Ectodermal cell (in vitro differentiated cells): ENCODE results near the gene SP140. TPM values are rescaled to one million over a fixed set of nuclear protein-coding genes. Genes with fewer than 3 reads are reported as not detected.
A peak's percentile ranks its signal among the peaks of the same experiment; 100 is the strongest.

Experiments used
- H3K27ac ChIP-seq: 2 replicates; pipeline ENCODE4 v1.7.0; 2013; ENCODE audit warnings: mild to moderate bottlenecking, low read depth, low read length; ENCODE audit not compliant: insufficient read depth, poor library complexity, severe bottlenecking
- H3K27me3 ChIP-seq: 2 replicates; pipeline ENCODE4 v1.7.0; 2013; ENCODE audit warnings: mild to moderate bottlenecking, low read length; ENCODE audit not compliant: insufficient read depth, control insufficient read depth, poor library complexity, severe bottlenecking
- H3K36me3 ChIP-seq: one replicate; pipeline ENCODE4 v1.7.0; 2013; ENCODE audit warnings: low read length; ENCODE audit not compliant: control insufficient read depth, insufficient read depth
- H3K4me1 ChIP-seq: one replicate; pipeline ENCODE4 v1.7.0; 2013; ENCODE audit warnings: low read length; ENCODE audit not compliant: control insufficient read depth, insufficient read depth
- H3K4me3 ChIP-seq: 2 replicates; pipeline ENCODE4 v1.7.0; 2013; ENCODE audit warnings: low read depth, low read length, control low read depth; ENCODE audit not compliant: insufficient read depth
- H3K9me3 ChIP-seq: 2 replicates; pipeline ENCODE4 v1.7.0; 2013; ENCODE audit warnings: mild to moderate bottlenecking, low read length, moderate library complexity; ENCODE audit not compliant: control insufficient read depth
- WGBS, 2 experiments: methylation state at CpG; one replicate each; pipeline ENCODE4 v1.1.7; 2013; ENCODE audit warnings: missing lambda C conversion rate in 2 of 2; 5-methylcytosine and 5-hydroxymethylcytosine counted together
- polyA plus RNA-seq, 4 experiments: library from polyadenylated mRNA; stranded (reverse); fragments of 50-300 nt; gene quantifications; one replicate each; pipeline ENCODE4 v1.2.3, GENCODE V29; 2013

The SP140 gene
- 0.15 TPM for polyA plus RNA-seq (2013, experiment 1 of 4)
- 0.25 TPM for polyA plus RNA-seq (2013, experiment 2 of 4)
- not detected for polyA plus RNA-seq (2013, experiment 3 of 4)
- polyA plus RNA-seq (2013, experiment 4 of 4): 0.28 TPM

DNA sequence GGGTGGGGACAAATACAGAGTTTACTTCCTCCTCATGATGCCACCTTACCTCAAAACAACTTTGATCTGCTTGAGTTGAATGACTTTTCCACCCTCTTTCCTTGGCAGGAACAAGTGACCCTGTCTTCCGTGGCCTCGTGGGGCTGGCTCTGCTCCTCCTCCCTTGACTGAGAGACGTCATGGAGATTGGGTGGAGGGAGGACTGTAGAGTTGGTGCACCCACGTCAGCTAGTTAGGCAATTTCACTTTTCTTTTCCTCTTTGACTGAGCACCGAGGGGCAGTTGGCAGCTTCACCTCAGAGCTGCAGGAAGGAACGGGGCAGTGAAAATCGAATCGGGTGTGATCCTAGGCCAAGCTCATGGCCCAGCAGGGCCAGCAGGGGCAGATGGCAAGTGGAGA, at the start of gene SP140:
TSS of gene SP140 (plus strand) at position 251 of the 400 bp plus-strand sequence. CDS start at position 360, 109 bp downstream.
- Histone ChIP-seq H3K9me3 (no peaks in the 10 kb centered on the region), H3K36me3 (no peaks in the 10 kb centered on the region), H3K27ac (no peak within 1 kb of the TSS), H3K27me3 (no peaks in the 10 kb centered on the region), H3K4me3 (no peak within 1 kb of the TSS), H3K4me1 (no peaks in the 10 kb centered on the region)
- WGBS, 2 experiments: 93 to 97% methylated on average over 7 to 8 of the region's 8 CpGs

DNA sequence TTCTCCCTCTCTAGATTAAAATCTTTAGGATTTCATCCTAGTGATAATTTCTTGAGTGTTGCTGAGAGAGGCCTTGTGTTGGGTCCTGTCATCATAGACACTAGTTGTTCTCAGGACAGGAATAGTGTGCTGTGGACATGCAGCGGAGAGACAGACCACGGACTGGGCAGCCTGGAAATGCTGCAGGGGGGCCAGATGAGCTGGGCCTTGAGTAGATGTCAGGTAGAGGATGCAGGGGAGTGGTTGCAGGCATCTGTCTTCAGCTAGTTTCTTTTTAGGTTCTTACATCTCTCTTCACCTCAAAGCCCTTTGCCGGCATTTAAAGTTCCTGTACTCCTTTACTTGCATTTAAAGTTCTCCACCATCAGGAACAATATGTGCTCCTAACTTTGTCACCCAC, 48.5 kb upstream of the SP140 start:
- WGBS, 2 experiments: 93 to 94% methylated on average over 3 of the region's 3 CpGs
- H3K36me3 ChIP-seq: no peaks in the 10 kb centered on the region
- H3K4me1 ChIP-seq: peaks cover 13% of the 10 kb centered on the region
- no peak overlapping the region for H3K4me3 ChIP-seq
- H3K9me3 ChIP-seq: peaks cover 2% of the 10 kb centered on the region
- no peak overlapping the region for H3K27ac ChIP-seq
- no peaks in the 10 kb centered on the region for H3K27me3 ChIP-seq

DNA sequence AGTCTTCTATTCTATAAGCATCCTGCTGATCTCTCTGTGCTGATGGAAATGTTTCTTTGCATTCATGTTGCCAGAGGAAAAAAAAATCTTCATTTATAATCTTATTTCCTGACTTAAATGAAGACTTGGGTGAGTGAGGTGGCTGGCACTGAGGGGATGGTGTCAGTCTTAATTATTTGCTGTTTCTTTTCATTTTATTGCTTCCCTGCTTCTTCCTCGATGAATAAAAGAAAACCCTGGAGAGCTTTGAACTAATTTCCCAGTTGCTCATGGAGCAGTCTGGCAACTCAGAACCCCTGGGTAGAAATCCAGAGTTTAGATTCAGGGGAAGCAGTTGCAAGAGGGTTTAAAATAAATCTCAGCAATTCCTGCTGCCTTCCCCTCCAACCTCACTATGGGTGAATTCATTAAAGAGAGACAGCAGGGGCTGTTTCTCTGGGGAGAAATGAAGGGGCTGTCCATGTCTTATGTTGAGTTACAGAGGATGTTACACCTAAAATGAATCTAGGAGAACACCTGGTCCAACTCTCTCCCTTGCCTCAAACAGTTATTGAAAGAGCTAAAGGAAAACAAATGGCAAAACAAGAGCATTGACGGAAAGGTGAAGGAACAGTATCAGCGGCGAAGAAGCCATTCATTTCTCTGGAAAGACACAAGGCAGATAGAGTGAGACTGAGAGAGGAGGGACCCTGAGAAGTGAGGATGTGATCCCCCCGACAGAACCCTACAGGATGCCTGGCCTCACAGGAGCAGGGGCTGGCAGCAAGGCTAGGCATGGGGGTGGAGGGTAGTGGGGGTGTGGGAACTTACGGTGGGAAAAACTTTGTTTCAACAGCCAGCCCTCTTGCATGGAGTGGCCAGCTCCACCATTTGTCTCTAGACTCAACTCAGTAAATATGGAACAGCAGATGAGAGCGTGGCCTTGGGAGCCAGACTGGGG, 46.7 kb upstream of the SP140 start:
- Histone ChIP-seq H3K27me3 (no peaks in the 10 kb centered on the region), H3K36me3 (no peaks in the 10 kb centered on the region), H3K4me3 (no peak overlapping the region), H3K27ac (peak overlapping the region; percentile 53), H3K4me1 (peaks cover 13% of the 10 kb centered on the region), H3K9me3 (peaks cover 2% of the 10 kb centered on the region)
- WGBS, 2 experiments: 80 to 83% methylated on average over 7 of the region's 7 CpGs

DNA sequence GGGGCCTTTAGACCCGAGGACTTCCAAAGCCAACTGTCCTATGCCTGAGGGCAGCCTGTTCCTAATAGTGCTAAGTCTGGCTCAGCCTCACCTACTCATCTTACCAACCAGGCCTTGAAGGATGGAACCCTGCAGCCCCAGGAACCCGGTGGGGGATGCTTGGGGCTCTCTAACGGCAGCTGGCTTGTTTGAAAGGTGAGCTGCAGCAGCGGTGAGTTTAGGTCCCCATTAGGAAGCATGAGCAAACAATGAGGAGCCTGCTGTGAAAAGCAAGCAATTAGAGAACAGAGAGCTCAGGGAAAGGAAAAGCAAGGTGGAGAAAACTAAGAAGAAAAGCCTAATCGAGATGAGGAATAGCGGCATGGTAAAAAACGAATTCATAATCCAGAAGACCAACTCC, 45.6 kb upstream of the SP140 start:
- Histone ChIP-seq H3K36me3 (no peaks in the 10 kb centered on the region), H3K4me1 (peaks cover 13% of the 10 kb centered on the region), H3K4me3 (no peak overlapping the region), H3K9me3 (peaks cover 2% of the 10 kb centered on the region), H3K27me3 (no peaks in the 10 kb centered on the region), H3K27ac (no peak overlapping the region)
- WGBS, 2 experiments: 68% methylated on average over 7 of the region's 7 CpGs

DNA sequence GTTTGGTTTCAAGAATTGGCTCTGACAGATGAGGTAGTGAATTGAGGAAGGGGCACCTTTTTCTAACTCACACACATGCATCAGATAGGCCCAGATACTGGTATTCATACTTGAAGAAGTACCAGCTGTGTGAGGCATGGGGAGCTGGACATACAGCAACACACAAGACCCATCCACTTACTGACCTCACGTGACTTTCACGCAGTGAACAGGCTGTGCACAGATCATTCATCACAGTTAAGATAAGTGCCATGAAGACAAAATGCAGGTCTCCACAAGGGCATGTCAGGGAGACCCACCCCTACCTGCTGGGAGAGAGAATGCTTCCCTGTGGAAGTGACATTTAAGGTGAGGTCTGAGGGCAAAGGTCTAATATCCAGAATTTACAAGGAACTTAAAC, 44.3 kb upstream of the SP140 start:
- Histone ChIP-seq H3K9me3 (peaks cover 2% of the 10 kb centered on the region), H3K4me3 (no peak overlapping the region), H3K36me3 (no peaks in the 10 kb centered on the region), H3K27me3 (no peaks in the 10 kb centered on the region), H3K27ac (no peak overlapping the region), H3K4me1 (peaks cover 13% of the 10 kb centered on the region)
- WGBS, 2 experiments: 95 to 96% methylated on average over 2 of the region's 2 CpGs

DNA sequence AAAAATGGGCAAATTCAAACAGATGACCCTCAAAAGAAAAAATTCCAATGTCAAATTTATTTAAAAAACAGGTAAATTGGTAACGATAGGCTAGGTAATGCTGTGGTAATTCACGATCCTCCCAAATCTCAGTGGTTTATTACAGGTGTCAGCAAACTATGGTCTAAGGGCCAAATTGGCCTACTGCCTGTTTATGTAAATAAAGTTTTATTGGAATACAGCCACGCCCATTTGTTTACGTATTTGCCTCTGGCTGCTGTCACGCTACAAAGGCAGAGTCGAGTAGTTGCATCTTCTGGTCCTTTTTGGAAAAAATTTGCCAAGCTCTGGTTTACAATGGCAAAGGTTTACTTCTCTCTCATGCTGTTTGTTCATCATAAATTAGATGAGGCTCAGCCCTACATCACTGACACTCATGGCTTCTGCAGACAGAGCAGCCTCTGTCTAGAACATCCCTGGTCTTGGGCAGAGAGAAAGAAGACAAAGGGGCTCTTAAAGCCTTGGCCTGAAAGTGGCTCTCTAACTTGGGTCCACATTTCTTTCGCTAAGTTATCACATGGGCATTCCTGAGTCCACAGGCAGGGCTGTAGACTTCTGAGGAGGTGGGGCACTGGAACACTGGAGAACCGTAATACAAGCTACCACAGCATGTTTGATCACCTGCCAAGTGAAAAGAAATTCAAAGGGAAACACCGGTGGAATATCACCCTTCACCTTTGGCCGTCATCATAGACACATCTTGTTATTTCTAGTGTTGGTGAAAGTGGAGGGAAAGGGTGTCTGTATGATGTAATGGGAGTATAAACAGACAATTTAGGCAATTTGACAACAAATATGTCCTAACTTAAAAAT, 40.6 kb upstream of the SP140 start:
- WGBS, 2 experiments: 85% methylated on average over 10 of the region's 10 CpGs
- Histone ChIP-seq H3K9me3 (peaks cover 2% of the 10 kb centered on the region), H3K36me3 (no peaks in the 10 kb centered on the region), H3K27me3 (no peaks in the 10 kb centered on the region), H3K4me1 (no peaks in the 10 kb centered on the region), H3K27ac (no peak overlapping the region), H3K4me3 (no peak overlapping the region)

DNA sequence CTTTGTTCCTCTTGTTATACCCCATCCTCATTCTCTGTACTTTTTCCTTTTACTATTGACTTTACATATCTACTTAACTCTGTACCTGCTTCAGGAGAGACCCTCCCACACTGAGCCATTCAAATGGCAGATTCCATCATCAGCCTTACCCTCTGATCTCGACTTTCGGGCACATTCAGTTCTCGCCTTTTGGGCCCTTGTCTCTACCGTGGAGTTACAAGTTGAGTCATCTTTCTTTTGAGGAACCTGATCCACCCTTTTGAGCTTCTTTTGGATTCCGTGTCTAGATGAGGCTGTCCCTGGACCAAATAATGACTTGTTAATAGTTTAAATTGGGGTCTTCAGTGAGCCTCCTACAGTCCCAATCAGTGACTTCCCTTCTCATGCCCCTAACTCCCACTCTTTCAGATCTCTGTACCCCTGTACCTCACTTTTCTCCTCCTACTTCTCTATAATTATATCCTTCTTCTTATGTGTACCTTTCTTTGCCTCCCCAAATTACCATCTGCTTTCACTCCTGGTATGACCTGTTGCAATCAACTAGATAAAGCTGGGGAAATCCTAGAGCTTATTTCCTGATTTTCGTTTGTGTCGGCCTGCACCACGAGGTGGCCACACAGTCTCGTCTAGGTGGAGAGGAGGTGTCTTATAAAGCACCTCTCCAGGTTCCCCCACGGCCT, 23.0 kb upstream of the SP140 start:
- Histone ChIP-seq H3K36me3 (no peaks in the 10 kb centered on the region), H3K27ac (no peak overlapping the region)
- 93 to 94% methylated on average over 10 of the region's 10 CpGs for WGBS, 2 experiments

DNA sequence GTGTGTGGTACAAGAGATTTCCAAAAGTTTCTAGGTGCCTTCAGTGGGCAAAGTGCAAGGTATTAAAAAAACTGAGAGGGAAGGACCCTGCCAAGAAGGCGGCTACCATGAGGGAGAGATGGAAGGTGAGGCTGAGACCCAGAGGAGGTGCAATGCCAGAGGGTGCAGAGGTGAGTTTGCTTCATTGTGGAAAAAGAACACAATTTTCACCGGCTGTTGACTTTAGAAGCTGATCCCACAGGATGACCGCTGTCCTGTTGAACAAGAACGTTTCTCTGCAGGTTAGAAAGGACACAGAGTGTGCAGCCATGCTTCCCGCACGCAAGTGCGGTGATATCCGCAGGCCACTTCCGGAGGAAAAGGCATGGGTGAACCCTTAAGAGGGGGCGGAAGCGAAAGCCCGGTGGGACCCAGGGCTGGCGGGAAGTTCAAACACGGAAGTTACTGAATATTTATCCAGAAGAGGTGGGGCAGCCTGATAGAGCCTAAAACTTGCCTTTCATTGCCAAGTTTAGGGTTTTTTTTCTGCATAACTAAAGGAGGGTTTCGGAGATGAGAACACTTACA, 22.3 kb upstream of the SP140 start:
- Histone ChIP-seq H3K4me3 (no peak overlapping the region), H3K9me3 (no peaks in the 10 kb centered on the region), H3K27ac (no peak overlapping the region), H3K4me1 (no peaks in the 10 kb centered on the region), H3K27me3 (no peaks in the 10 kb centered on the region), H3K36me3 (no peaks in the 10 kb centered on the region)
- WGBS, 2 experiments: 95 to 96% methylated on average over 14 of the region's 15 CpGs

More for the DNA sequence above, 23.0 kb upstream of the SP140 start:
- H3K4me1 ChIP-seq: no peaks in the 10 kb centered on the region
- H3K9me3 ChIP-seq: no peaks in the 10 kb centered on the region
- H3K4me3 ChIP-seq: no peak overlapping the region
- H3K27me3 ChIP-seq: no peaks in the 10 kb centered on the region

DNA sequence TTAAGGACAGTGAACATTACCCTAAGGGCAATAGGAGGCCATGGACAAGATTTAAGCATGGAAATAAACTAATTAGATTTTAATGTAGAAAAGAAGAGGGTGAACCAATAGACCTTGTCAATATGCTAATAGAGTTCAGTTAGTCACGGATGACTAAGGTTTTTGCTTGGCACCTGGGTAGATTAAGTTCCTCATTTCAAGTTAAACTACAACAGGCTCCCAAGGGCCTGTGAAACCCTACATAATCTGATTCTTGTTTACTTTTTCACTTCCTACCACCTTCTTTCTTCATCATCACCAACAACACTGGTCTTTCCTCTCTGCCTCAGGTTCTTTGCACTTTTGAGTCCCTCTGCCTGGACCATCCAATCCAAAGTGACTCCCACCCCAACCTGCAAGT, 20.5 kb upstream of the SP140 start:
- Histone ChIP-seq H3K4me1 (no peaks in the 10 kb centered on the region), H3K27me3 (no peaks in the 10 kb centered on the region)

More for the DNA sequence above, 20.5 kb upstream of the SP140 start:
- WGBS, 2 experiments: 88 to 89% methylated on average over 1 of the region's 1 CpG
- Histone ChIP-seq H3K4me3 (no peak overlapping the region), H3K9me3 (no peaks in the 10 kb centered on the region), H3K27ac (no peak overlapping the region), H3K36me3 (no peaks in the 10 kb centered on the region)
